Hepatocyte (in vitro differentiated cells): ENCODE measurements around the gene ART3. TPM values are rescaled to one million over a fixed set of nuclear protein-coding genes. Genes with fewer than 3 reads are reported as not detected.

Experiments used
- DNase-seq: peaks from one replicate; pipeline ENCODE4 v3.0.0-alpha.2; 2016; ENCODE audit warnings: low spot score
- H2AFZ ChIP-seq: fragments of 200-600 bp; sonication (generic); 2 replicates; pipeline ENCODE4 v1.6.0; 2016; ENCODE audit warnings: antibody characterized with exemption, mild to moderate bottlenecking
- H3K27ac ChIP-seq: fragments of 200-600 bp; sonication (generic); 2 replicates; pipeline ENCODE4 v1.5.1; 2016; ENCODE audit warnings: mild to moderate bottlenecking
- H3K27me3 ChIP-seq: fragments of 200-600 bp; sonication (generic); 2 replicates; pipeline ENCODE4 v1.6.1; 2016
- H3K36me3 ChIP-seq: fragments of 200-600 bp; sonication (generic); replicated peaks from 2 replicates; pipeline ENCODE4 v1.5.1; 2016; ENCODE audit warnings: low read depth; ENCODE audit not compliant: insufficient read depth
- H3K4me1 ChIP-seq: fragments of 200-600 bp; sonication (generic); 2 replicates; pipeline ENCODE4 v1.5.1; 2016; ENCODE audit warnings: mild to moderate bottlenecking, moderate library complexity; ENCODE audit not compliant: insufficient read depth
- H3K4me2 ChIP-seq: fragments of 200-600 bp; sonication (generic); 2 replicates; pipeline ENCODE4 v1.6.0; 2016
- H3K4me3 ChIP-seq: fragments of 200-600 bp; sonication (generic); 2 replicates; pipeline ENCODE4 v1.5.1; 2016; ENCODE audit warnings: mild to moderate bottlenecking
- H3K79me2 ChIP-seq: fragments of 200-600 bp; sonication (generic); 2 replicates; pipeline ENCODE4 v1.6.0; 2017; ENCODE audit warnings: mild to moderate bottlenecking
- H3K9me2 ChIP-seq: fragments of 200-600 bp; sonication (generic); replicated peaks from 2 replicates; pipeline ENCODE4 v1.6.0; 2017; ENCODE audit warnings: mild to moderate bottlenecking; ENCODE audit not compliant: insufficient read depth
- H3K9me3 ChIP-seq: fragments of 200-600 bp; sonication (generic); 2 replicates; pipeline ENCODE4 v1.5.1; 2016; ENCODE audit warnings: low read depth, mild to moderate bottlenecking
- H4K20me1 ChIP-seq: fragments of 200-600 bp; sonication (generic); 2 replicates; pipeline ENCODE4 v1.6.0; 2016; ENCODE audit warnings: mild to moderate bottlenecking; ENCODE audit not compliant: insufficient read depth, poor library complexity, severe bottlenecking
- EZH2 ChIP-seq: fragments of 200-600 bp; sonication (generic); IDR thresholded peaks from 2 replicates; pipeline ENCODE4 v1.6.1; 2016; ENCODE audit warnings: antibody characterized with exemption, mild to moderate bottlenecking, borderline replicate concordance
- EZH2phosphoT487 ChIP-seq: fragments of 200-600 bp; sonication (generic); IDR thresholded peaks from one replicate; pipeline ENCODE4 v1.6.1; 2018; ENCODE audit warnings: antibody characterized with exemption, mild to moderate bottlenecking, low read depth, moderate library complexity; ENCODE audit not compliant: unreplicated experiment, severe bottlenecking
- WGBS: methylation state at CpG from one replicate; pipeline ENCODE4 v1.1.6; 2016; ENCODE audit warnings: low lambda C conversion rate; ENCODE audit errors: missing lambda C conversion rate; 5-methylcytosine and 5-hydroxymethylcytosine counted together
- polyA plus RNA-seq: library from polyadenylated mRNA; unstranded; fragments of >200 nt; fragmentation: Nextera tagmentation; extraction: Ambion mirVana; gene quantifications from 2 replicates; pipeline ENCODE4 v1.2.1, GENCODE V29; 2016
- total RNA-seq: library from RNA; depleted of rRNA; stranded (reverse); fragments of >200 nt; gene quantifications from 2 replicates; pipeline ENCODE4 v1.2.3, GENCODE V29; 2014
- TF ChIP-seq, protein P1 (sequence below): fragments of 200-600 bp; sonication (generic); IDR thresholded peaks from 2 replicates; pipeline ENCODE4 v1.5.1; 2016; ENCODE audit warnings: antibody characterized with exemption, mild to moderate bottlenecking; ENCODE audit not compliant: poor library complexity

The ART3 gene
- total and polyA plus RNA-seq, 2 experiments from 2014 or later, result 0.90 to 2.8 TPM

DNA sequence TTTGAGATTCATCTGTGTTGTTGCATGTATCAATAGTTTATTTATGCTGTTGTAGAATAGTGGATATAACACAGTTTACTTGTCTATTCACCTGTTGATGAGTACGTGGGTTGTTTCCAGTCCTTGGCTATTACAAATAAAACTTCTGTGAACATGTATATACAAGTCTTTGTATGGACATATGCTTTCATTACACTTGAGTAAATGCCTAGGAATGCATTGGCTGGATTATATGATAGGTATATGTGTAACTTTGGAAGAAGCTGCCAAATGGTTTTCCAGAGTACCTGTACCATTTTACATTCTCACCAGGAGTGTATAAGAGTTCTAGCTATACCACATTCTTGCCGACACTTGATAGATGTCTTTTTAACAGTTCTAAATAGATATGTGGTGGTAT lies 16.5 kb downstream of the ART3 start:
- no peak overlapping the region for H3K4me3 ChIP-seq
- no peaks in the 10 kb centered on the region for H3K9me3 ChIP-seq
- no peak overlapping the region for H2AFZ ChIP-seq
- H3K27ac ChIP-seq, result no peak overlapping the region
- no peaks in the 10 kb centered on the region for H4K20me1 ChIP-seq
- H3K79me2 ChIP-seq, result no peaks in the 10 kb centered on the region
- 88% methylated on average over 2 of the region's 2 CpGs for WGBS
- H3K36me3 ChIP-seq, result no peaks in the 10 kb centered on the region
- TF ChIP-seq, protein P1, sequence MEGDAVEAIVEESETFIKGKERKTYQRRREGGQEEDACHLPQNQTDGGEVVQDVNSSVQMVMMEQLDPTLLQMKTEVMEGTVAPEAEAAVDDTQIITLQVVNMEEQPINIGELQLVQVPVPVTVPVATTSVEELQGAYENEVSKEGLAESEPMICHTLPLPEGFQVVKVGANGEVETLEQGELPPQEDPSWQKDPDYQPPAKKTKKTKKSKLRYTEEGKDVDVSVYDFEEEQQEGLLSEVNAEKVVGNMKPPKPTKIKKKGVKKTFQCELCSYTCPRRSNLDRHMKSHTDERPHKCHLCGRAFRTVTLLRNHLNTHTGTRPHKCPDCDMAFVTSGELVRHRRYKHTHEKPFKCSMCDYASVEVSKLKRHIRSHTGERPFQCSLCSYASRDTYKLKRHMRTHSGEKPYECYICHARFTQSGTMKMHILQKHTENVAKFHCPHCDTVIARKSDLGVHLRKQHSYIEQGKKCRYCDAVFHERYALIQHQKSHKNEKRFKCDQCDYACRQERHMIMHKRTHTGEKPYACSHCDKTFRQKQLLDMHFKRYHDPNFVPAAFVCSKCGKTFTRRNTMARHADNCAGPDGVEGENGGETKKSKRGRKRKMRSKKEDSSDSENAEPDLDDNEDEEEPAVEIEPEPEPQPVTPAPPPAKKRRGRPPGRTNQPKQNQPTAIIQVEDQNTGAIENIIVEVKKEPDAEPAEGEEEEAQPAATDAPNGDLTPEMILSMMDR, result no peak
- TF ChIP-seq EZH2 (no peak), EZH2phosphoT487 (no peak)
- no peak overlapping the region for H3K4me2 ChIP-seq
- no peaks in the 10 kb centered on the region for H3K4me1 ChIP-seq
- DNase-seq, result no peak
- no peaks in the 10 kb centered on the region for H3K9me2 ChIP-seq
- no peaks in the 10 kb centered on the region for H3K27me3 ChIP-seq

DNA sequence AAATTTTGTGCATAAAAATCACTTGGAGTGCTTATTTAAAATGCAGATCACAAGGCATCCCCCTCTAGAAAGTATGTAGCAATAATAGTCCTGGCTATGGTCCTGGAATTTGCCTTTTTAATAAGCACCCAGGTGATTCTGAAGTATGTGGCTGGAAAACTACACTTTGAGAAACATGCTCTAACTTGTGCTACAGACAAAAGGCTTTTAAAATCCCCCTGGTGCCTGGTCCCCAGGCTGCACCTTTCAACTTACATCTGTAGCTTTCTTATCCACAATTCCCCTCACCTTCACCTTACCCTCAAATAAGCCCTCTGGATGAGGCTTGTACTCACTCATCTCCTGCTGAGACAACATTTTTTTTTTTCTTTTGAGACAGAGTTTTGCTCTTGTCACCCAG lies 21.1 kb downstream of the ART3 start:
- no peak for TF ChIP-seq EZH2
- TF ChIP-seq, protein P1, result no peak
- TF ChIP-seq EZH2phosphoT487, result no peak
- no peaks in the 10 kb centered on the region for H3K9me3 ChIP-seq
- H3K4me1 ChIP-seq, result no peaks in the 10 kb centered on the region
- DNase-seq, result no peak
- no peak overlapping the region for H3K4me2 ChIP-seq
- H3K9me2 ChIP-seq, result no peaks in the 10 kb centered on the region
- H3K27me3 ChIP-seq, result no peaks in the 10 kb centered on the region
- H2AFZ ChIP-seq, result no peak overlapping the region
- H3K4me3 ChIP-seq, result no peak overlapping the region
- H3K27ac ChIP-seq, result no peak overlapping the region
- H4K20me1 ChIP-seq, result no peaks in the 10 kb centered on the region
- H3K79me2 ChIP-seq, result no peaks in the 10 kb centered on the region
- H3K36me3 ChIP-seq, result no peaks in the 10 kb centered on the region

DNA sequence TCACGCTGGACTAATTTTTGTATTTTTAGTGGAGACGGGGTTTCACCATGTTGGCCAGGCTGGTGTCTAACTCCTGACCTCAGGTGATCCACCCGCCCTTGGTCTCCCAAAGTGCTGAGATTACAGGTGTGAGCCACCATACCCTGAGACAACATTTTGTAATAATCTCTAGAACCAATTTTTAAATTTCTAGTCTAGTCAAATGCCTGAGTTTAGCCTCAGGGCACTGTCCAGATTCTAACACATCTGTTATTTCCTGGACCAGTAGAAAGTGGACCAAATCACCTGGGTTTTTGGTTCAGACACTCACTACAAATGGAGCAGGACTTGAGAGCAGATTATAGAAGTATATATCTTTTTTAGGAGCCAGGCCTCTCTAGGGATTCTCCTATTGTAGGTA lies 21.6 kb downstream of the ART3 start:
- TF ChIP-seq, protein P1, result no peak
- TF ChIP-seq EZH2 (no peak), EZH2phosphoT487 (no peak)
- no peaks in the 10 kb centered on the region for H3K9me2 ChIP-seq
- H3K4me2 ChIP-seq, result no peak overlapping the region
- H4K20me1 ChIP-seq, result no peaks in the 10 kb centered on the region
- no peaks in the 10 kb centered on the region for H3K9me3 ChIP-seq
- H3K4me1 ChIP-seq, result no peaks in the 10 kb centered on the region
- 92% methylated on average over 3 of the region's 3 CpGs for WGBS
- no peak overlapping the region for H2AFZ ChIP-seq
- no peaks in the 10 kb centered on the region for H3K79me2 ChIP-seq
- no peak overlapping the region for H3K4me3 ChIP-seq
- no peak overlapping the region for H3K27ac ChIP-seq
- no peaks in the 10 kb centered on the region for H3K36me3 ChIP-seq
- H3K27me3 ChIP-seq, result no peaks in the 10 kb centered on the region
- DNase-seq, result no peak

DNA sequence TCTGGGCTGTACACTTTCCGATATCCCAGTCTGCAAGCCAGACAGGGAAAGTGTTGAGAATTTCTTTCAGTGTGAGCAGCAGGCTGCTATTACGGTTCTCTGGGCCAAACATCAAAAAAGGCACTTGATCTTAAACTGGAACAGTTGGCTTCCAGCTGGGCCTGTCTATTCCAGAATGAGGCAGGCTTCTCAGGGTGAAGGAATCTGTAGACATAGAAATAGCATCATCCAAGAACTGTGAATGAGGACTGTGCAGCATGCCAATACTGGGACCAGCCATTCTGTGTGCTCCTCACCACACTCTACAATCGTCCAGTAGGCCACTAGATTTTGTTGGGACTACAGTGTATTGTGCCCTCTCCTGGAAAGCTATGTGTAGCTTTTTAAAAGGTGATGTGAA lies 31.1 kb downstream of the ART3 start:
- no peaks in the 10 kb centered on the region for H3K4me1 ChIP-seq
- no peaks in the 10 kb centered on the region for H3K9me3 ChIP-seq
- H3K9me2 ChIP-seq, result no peaks in the 10 kb centered on the region
- DNase-seq, result no peak
- no peaks in the 10 kb centered on the region for H3K27me3 ChIP-seq
- no peaks in the 10 kb centered on the region for H3K36me3 ChIP-seq
- TF ChIP-seq, protein P1, result no peak
- TF ChIP-seq EZH2, result no peak
- no peak for TF ChIP-seq EZH2phosphoT487
- 83% methylated on average over 3 of the region's 3 CpGs for WGBS
- H3K4me2 ChIP-seq, result no peak overlapping the region
- no peaks in the 10 kb centered on the region for H3K79me2 ChIP-seq
- no peak overlapping the region for H2AFZ ChIP-seq
- H3K27ac ChIP-seq, result no peak overlapping the region
- H3K4me3 ChIP-seq, result no peak overlapping the region
- H4K20me1 ChIP-seq, result no peaks in the 10 kb centered on the region
